Endothelial cell of umbilical vein (primary cell): Measurements from ENCODE around the gene COL4A2. TPM values are rescaled to one million over a fixed set of nuclear protein-coding genes. Genes with fewer than 3 reads are reported as not detected.

Experiments used
- BruUV-seq: library from RNA; stranded (reverse); fragments of 400-500 nt; replicated peaks from 2 replicates; lab custom pipeline; 2021; lab: Mats Ljungman, UMichigan
- CTCF ChIA-PET: fragments of 300-600, 350-600 bp; sonication (Branson Sonifier 250); formaldehyde crosslinking; loops from one replicate; lab custom pipeline; 2021; ENCODE audit warnings: antibody characterized with exemption, inconsistent platforms; lab: Charles Lee
- POLR2A ChIA-PET: fragments of 300-600, 350-600 bp; sonication (Branson Sonifier 250); formaldehyde crosslinking; loops from one replicate; lab custom pipeline; 2021; ENCODE audit warnings: antibody characterized with exemption, inconsistent platforms; lab: Charles Lee
- DNase-seq: peaks from one replicate; pipeline ENCODE4 v3.0.0-alpha.2; 2011; ENCODE audit warnings: low read depth, low spot score
- FAIRE-seq: peaks from 2 replicates; lab custom pipeline; 2011; peaks lifted over from hg19 to GRCh38; lab: Jason Lieb, UNC
- H2AFZ ChIP-seq: 2 replicates; pipeline ENCODE4 v1.6.0; 2012; ENCODE audit warnings: low read depth, low read length, control low read depth, inconsistent platforms
- H3K27ac ChIP-seq: 2 replicates; pipeline ENCODE4 v1.5.1; 2011; ENCODE audit warnings: low read depth, mild to moderate bottlenecking, control low read depth, low read length, moderate library complexity; ENCODE audit not compliant: insufficient read depth
- H3K27me3 ChIP-seq, 2 experiments: 2 replicates each; pipeline versions ENCODE4 v1.6.0 to v1.6.1; 2011; ENCODE audit warnings: low read length in 2 of 2, mixed read lengths in 1 of 2; ENCODE audit not compliant: control insufficient read depth in 2 of 2, insufficient read depth in 2 of 2
- H3K36me3 ChIP-seq, 2 experiments: 2 replicates in 1 of 2; 3 replicates in 1 of 2; pipeline ENCODE4 v1.5.1; 2011; ENCODE audit warnings: low read length in 2 of 2, mild to moderate bottlenecking in 1 of 2, moderate library complexity in 1 of 2; ENCODE audit not compliant: control insufficient read depth in 2 of 2, insufficient read depth in 2 of 2; ENCODE audit errors: extremely low read depth in 1 of 2
- H3K4me1 ChIP-seq: 3 replicates; pipeline ENCODE4 v1.5.1; 2011; ENCODE audit warnings: mild to moderate bottlenecking, low read length; ENCODE audit not compliant: control insufficient read depth, insufficient read depth; ENCODE audit errors: extremely low read depth
- H3K4me2 ChIP-seq: 2 replicates; pipeline ENCODE4 v1.6.1; 2011; ENCODE audit warnings: low read length, control low read depth, mixed read lengths; ENCODE audit not compliant: insufficient read depth
- H3K4me3 ChIP-seq, 3 experiments: fragments of 200-600 bp in 1 of 3; sonication (generic), shearing (Covaris generic) in 1 of 3; replicated peaks in 1 of 3; 2 replicates each; pipeline ENCODE4 v1.5.1; 2011 to 2016; ENCODE audit warnings: control low read depth in 3 of 3, low read length in 3 of 3, mild to moderate bottlenecking in 2 of 3, inconsistent platforms in 1 of 3, low read depth in 1 of 3, moderate library complexity in 1 of 3; ENCODE audit not compliant: insufficient read depth in 1 of 3
- H3K79me2 ChIP-seq: 2 replicates; pipeline ENCODE4 v1.6.0; 2012; ENCODE audit warnings: low read length, inconsistent platforms; ENCODE audit not compliant: control insufficient read depth, insufficient read depth
- H3K9ac ChIP-seq: replicated peaks from 2 replicates; pipeline ENCODE3; 2011; ENCODE audit warnings: low read length, control low read depth; ENCODE audit not compliant: insufficient read depth; ENCODE audit errors: extremely low read depth
- H3K9me1 ChIP-seq: replicated peaks from 3 replicates; pipeline ENCODE4 v1.6.0; 2011; ENCODE audit warnings: mild to moderate bottlenecking, low read length; ENCODE audit not compliant: control insufficient read depth, insufficient read depth; ENCODE audit errors: extremely low read depth
- H3K9me3 ChIP-seq: replicated peaks from 2 replicates; pipeline ENCODE4 v1.5.1; 2012; ENCODE audit warnings: low read length, inconsistent platforms; ENCODE audit not compliant: control insufficient read depth, insufficient read depth
- H4K20me1 ChIP-seq: replicated peaks from 2 replicates; pipeline ENCODE3; 2011; ENCODE audit warnings: mild to moderate bottlenecking, low read length; ENCODE audit not compliant: control insufficient read depth, insufficient read depth; ENCODE audit errors: extremely low read depth
- EZH2 ChIP-seq: IDR thresholded peaks from 2 replicates; pipeline ENCODE4 v1.6.1; 2012; ENCODE audit warnings: borderline replicate concordance, low read depth, mild to moderate bottlenecking, moderate library complexity, low read length, inconsistent platforms; ENCODE audit not compliant: severe bottlenecking
- FOS ChIP-seq: IDR thresholded peaks from 2 replicates; pipeline ENCODE4 v1.6.1; 2011; ENCODE audit warnings: mild to moderate bottlenecking, low read length, moderate library complexity, borderline replicate concordance; ENCODE audit not compliant: insufficient read depth
- GATA2 ChIP-seq: IDR thresholded peaks from 2 replicates; pipeline ENCODE4 v1.7.0; 2011; ENCODE audit warnings: low read depth, mild to moderate bottlenecking, moderate library complexity, mixed read lengths, low read length; ENCODE audit not compliant: insufficient read length, insufficient read depth
- JUN ChIP-seq: IDR thresholded peaks from 2 replicates; pipeline ENCODE4 v1.6.1; 2011; ENCODE audit warnings: borderline replicate concordance, low read depth; ENCODE audit not compliant: insufficient read length, insufficient read depth
- MYC ChIP-seq: IDR thresholded peaks from one replicate; pipeline ENCODE4 v1.6.1; 2011; ENCODE audit warnings: mild to moderate bottlenecking, low read depth, low read length
- POLR2A ChIP-seq: IDR thresholded peaks from 2 replicates; pipeline ENCODE4 v1.6.1; 2012; ENCODE audit warnings: low read depth, mild to moderate bottlenecking, control low read depth, low read length
- POLR2AphosphoS5 ChIP-seq: IDR thresholded peaks from 2 replicates; pipeline ENCODE4 v1.6.1; 2012; ENCODE audit warnings: low read depth, mild to moderate bottlenecking, control low read depth, low read length, moderate library complexity; ENCODE audit not compliant: insufficient read depth
- dilution Hi-C: fragments of 300-500 bp; cut with MboI; formaldehyde crosslinking; loops from one replicate; pipeline ENCODE4 v1.15.0; 2019; ENCODE audit warnings: low sequenced_read_pairs; ENCODE audit not compliant: extremely low pct_ligation_motif_present
- intact Hi-C: fragments of 100-400 bp; cut with micrococcal nuclease; formaldehyde crosslinking; loops from one replicate; pipeline ENCODE4 v1.10.0; 2022
- polyA plus RNA-seq, 4 experiments: library from polyadenylated mRNA; depleted of rRNA in 3 of 4; stranded (reverse) in 3 of 4; unstranded in 1 of 4; fragments of >200 nt; gene quantifications; 2 replicates each; pipeline versions ENCODE4 v1.2.1 to v1.2.3, GENCODE V29; 2011 to 2012; ENCODE audit warnings: missing spikeins in 1 of 4
- total RNA-seq: library from RNA; stranded (reverse); gene quantifications from 2 replicates; pipeline ENCODE4 v1.2.3, GENCODE V29; 2021
- TF ChIP-seq, protein P1 (sequence below), 2 donors: IDR thresholded peaks; 1 replicate in 1 of 2; 2 replicates in 1 of 2; pipeline ENCODE4 v1.5.1; 2011; ENCODE audit warnings: low read length in 2 of 2, mild to moderate bottlenecking in 2 of 2, moderate library complexity in 2 of 2, control low read depth in 1 of 2, inconsistent platforms in 1 of 2, low read depth in 1 of 2; ENCODE audit not compliant: insufficient read depth in 1 of 2; ENCODE audit errors: extremely low read depth in 1 of 2
- TF ChIP-seq, protein P2 (sequence below): IDR thresholded peaks from 2 replicates; pipeline ENCODE4 v1.6.1; 2011; ENCODE audit not compliant: insufficient read depth, insufficient read length

COL4A2 gene
- total and polyA plus RNA-seq, 2 donors (not counting 3 experiments of a cell fraction or from before 2014, with no cell fraction given): 792 to 940 TPM

DNA sequence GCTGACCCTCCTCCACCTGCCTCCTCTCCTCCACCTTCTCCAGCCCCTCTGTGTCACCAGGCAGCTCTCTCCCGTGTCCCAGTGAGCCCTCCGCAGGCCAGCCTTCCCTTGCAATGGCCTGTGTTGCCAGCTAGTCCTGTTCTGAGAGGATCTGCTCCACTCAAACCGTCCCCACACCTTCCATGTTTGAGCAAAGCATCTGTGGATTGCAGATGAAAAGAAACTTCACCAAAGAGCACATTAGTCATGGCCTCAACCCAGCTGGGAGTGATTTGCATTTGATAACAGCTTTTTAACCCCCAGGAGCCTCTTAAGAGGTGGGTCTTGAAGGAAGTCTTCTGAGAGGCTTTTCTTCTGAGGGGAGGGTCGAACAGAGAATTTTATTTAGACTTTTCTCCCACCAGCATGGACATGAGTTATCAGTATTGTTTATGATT lies 72.8 kb downstream of the COL4A2 start:
- no peak overlapping the region for H3K9ac ChIP-seq

More for the DNA sequence above, 72.8 kb downstream of the COL4A2 start:
- Histone ChIP-seq H3K79me2 (peaks cover 33% of the 10 kb centered on the region), H3K4me2 (no peak overlapping the region), H3K4me1 (peaks cover 40% of the 10 kb centered on the region), H4K20me1 (no peaks in the 10 kb centered on the region), H3K36me3 (peaks cover under 1 to 2% of the 10 kb centered on the region in 2 experiments), H3K27ac (peak overlapping the region; percentile 89), H2AFZ (no peak overlapping the region), H3K9me3 (no peaks in the 10 kb centered on the region), H3K9me1 (no peaks in the 10 kb centered on the region), H3K4me3 (no peak overlapping the region), H3K27me3 (no peaks in the 10 kb centered on the region)
- no TSS peak for BruUV-seq
- ChIA-PET POLR2A (no interaction called here), CTCF (interaction anchor here (1.0 to 1.2 kb wide), 2 partner anchors 132 to 133 kb away, joined by 3 read pairs; no protein-coding TSS in a partner anchor)
- intact Hi-C loops (no loop called here), dilution Hi-C loops (no loop called here)
- DNase-seq (no peak), FAIRE-seq (peak; percentile 24)
- TF ChIP-seq GATA2 (no peak), MYC (no peak), POLR2AphosphoS5 (no peak), POLR2A (no peak), FOS (no peak), EZH2 (no peak), JUN (no peak)
- TF ChIP-seq, protein P1, sequence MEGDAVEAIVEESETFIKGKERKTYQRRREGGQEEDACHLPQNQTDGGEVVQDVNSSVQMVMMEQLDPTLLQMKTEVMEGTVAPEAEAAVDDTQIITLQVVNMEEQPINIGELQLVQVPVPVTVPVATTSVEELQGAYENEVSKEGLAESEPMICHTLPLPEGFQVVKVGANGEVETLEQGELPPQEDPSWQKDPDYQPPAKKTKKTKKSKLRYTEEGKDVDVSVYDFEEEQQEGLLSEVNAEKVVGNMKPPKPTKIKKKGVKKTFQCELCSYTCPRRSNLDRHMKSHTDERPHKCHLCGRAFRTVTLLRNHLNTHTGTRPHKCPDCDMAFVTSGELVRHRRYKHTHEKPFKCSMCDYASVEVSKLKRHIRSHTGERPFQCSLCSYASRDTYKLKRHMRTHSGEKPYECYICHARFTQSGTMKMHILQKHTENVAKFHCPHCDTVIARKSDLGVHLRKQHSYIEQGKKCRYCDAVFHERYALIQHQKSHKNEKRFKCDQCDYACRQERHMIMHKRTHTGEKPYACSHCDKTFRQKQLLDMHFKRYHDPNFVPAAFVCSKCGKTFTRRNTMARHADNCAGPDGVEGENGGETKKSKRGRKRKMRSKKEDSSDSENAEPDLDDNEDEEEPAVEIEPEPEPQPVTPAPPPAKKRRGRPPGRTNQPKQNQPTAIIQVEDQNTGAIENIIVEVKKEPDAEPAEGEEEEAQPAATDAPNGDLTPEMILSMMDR (IDR thresholded peaks at IDR 0.05; ENCODE audit: extremely low read depth in 1 of 2, insufficient read depth in 1 of 2, low read depth in 1 of 2, low read length in 2 of 2): no peak
- TF ChIP-seq, protein P2, sequence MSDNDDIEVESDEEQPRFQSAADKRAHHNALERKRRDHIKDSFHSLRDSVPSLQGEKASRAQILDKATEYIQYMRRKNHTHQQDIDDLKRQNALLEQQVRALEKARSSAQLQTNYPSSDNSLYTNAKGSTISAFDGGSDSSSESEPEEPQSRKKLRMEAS: no peak
